H1 (cell line): Measurements from ENCODE around the gene SPAG16. TPM values are rescaled to one million over a fixed set of nuclear protein-coding genes. Genes with fewer than 3 reads are reported as not detected.

Experiments
- CTCF ChIA-PET: fragments of 300-600 bp; sonication (Branson Sonifier 250); formaldehyde crosslinking; loops from one replicate; lab custom pipeline; 2021; ENCODE audit not compliant: partially characterized antibody; lab: Charles Lee
- POLR2A ChIA-PET: fragments of 300-600 bp; sonication (Branson Sonifier 250); formaldehyde crosslinking; loops from one replicate; lab custom pipeline; 2021; ENCODE audit warnings: inconsistent platforms; ENCODE audit not compliant: partially characterized antibody; lab: Charles Lee
- DNase-seq, 2 experiments: peaks; one replicate each; pipeline versions ENCODE4 v3.0.0 to v3.0.0-alpha.2; 2010 to 2022; ENCODE audit warnings: low spot score in 2 of 2, low read depth in 1 of 2, mixed read lengths in 1 of 2
- FAIRE-seq: peaks from 2 replicates; lab custom pipeline; 2011; peaks lifted over from hg19 to GRCh38; lab: Jason Lieb, UNC
- H2AFZ ChIP-seq: 2 replicates; pipeline ENCODE4 v1.8.1; 2012; ENCODE audit warnings: low read length, inconsistent platforms
- H2AK5ac ChIP-seq: 2 replicates; pipeline ENCODE4 v1.6.1; 2013; ENCODE audit warnings: low read depth, low read length
- H2BK120ac ChIP-seq: replicated peaks from 2 replicates; pipeline ENCODE3; 2013; ENCODE audit warnings: low read depth, low read length, inconsistent platforms
- H2BK12ac ChIP-seq: 2 replicates; pipeline ENCODE4 v1.6.1; 2013; ENCODE audit warnings: low read depth, low read length
- H2BK15ac ChIP-seq: 2 replicates; pipeline ENCODE4 v1.6.1; 2013; ENCODE audit warnings: low read length
- H2BK20ac ChIP-seq: 2 replicates; pipeline ENCODE4 v1.6.1; 2013; ENCODE audit warnings: low read length
- H2BK5ac ChIP-seq: 2 replicates; pipeline ENCODE4 v1.6.1; 2013; ENCODE audit warnings: low read depth, low read length
- H3K14ac ChIP-seq: 2 replicates; pipeline ENCODE4 v1.6.1; 2013; ENCODE audit warnings: inconsistent platforms; ENCODE audit not compliant: insufficient read length
- H3K18ac ChIP-seq: 2 replicates; pipeline ENCODE4 v1.6.1; 2013; ENCODE audit warnings: low read length; ENCODE audit errors: extremely low read depth
- H3K23ac ChIP-seq: 2 replicates; pipeline ENCODE4 v1.6.1; 2013; ENCODE audit warnings: inconsistent platforms; ENCODE audit not compliant: insufficient read length
- H3K23me2 ChIP-seq: 2 replicates; pipeline ENCODE4 v1.6.1; 2013; ENCODE audit warnings: low read depth, low read length
- H3K27ac ChIP-seq: 2 replicates; pipeline ENCODE4 v1.6.1; 2011; ENCODE audit warnings: low read depth, low read length, inconsistent platforms
- H3K27me3 ChIP-seq, 4 experiments: replicated peaks in 1 of 4; 1 replicate in 1 of 4; 2 replicates in 3 of 4; pipeline versions ENCODE4 v1.6.1 to v1.8.1; 2011 to 2013; ENCODE audit warnings: low read length in 3 of 4, mild to moderate bottlenecking in 3 of 4, inconsistent platforms in 2 of 4, mixed read lengths in 2 of 4, moderate library complexity in 1 of 4; ENCODE audit not compliant: control insufficient read depth in 3 of 4, insufficient read depth in 3 of 4; ENCODE audit errors: extremely low read depth in 1 of 4
- H3K36me3 ChIP-seq, 4 experiments: 2 replicates each; pipeline versions ENCODE4 v1.6.1 to v1.8.1; 2011 to 2013; ENCODE audit warnings: mild to moderate bottlenecking in 4 of 4, low read length in 3 of 4, moderate library complexity in 2 of 4, control low read depth in 1 of 4, inconsistent platforms in 1 of 4; ENCODE audit not compliant: insufficient read depth in 4 of 4, control insufficient read depth in 2 of 4
- H3K4ac ChIP-seq: replicated peaks from 2 replicates; pipeline ENCODE3; 2013; ENCODE audit warnings: low read length, low read depth, mixed read lengths, inconsistent platforms; ENCODE audit not compliant: insufficient read length
- H3K4me1 ChIP-seq, 4 experiments: replicated peaks in 1 of 4; 1 replicate in 1 of 4; 2 replicates in 3 of 4; pipeline versions ENCODE4 v1.6.1 to v1.8.1; 2011 to 2013; ENCODE audit warnings: low read length in 3 of 4, inconsistent platforms in 2 of 4, mixed read lengths in 1 of 4; ENCODE audit not compliant: insufficient read depth in 4 of 4, control insufficient read depth in 3 of 4
- H3K4me2 ChIP-seq, 2 experiments: 2 replicates each; pipeline versions ENCODE4 v1.6.1 to v1.8.1; 2011 to 2013; ENCODE audit warnings: low read depth in 2 of 2, low read length in 2 of 2, control low read depth in 1 of 2, inconsistent platforms in 1 of 2, mild to moderate bottlenecking in 1 of 2; ENCODE audit not compliant: insufficient read depth in 1 of 2
- H3K4me3 ChIP-seq, 4 experiments: fragments of 200-600, 300-600 bp in 1 of 4; sonication (generic), shearing (Covaris generic), sonication (Bioruptor Twin) in 1 of 4; 2 replicates each; pipeline versions ENCODE4 v1.5.1 to v1.8.1; 2011 to 2016; ENCODE audit warnings: low read length in 4 of 4, low read depth in 3 of 4, control low read depth in 2 of 4, inconsistent platforms in 2 of 4, mild to moderate bottlenecking in 2 of 4, mixed read lengths in 1 of 4, moderate library complexity in 1 of 4; ENCODE audit not compliant: insufficient read depth in 2 of 4; ENCODE audit errors: extremely low read depth in 1 of 4
- H3K56ac ChIP-seq: replicated peaks from 2 replicates; pipeline ENCODE3; 2013; ENCODE audit warnings: low read depth, mild to moderate bottlenecking, mixed read lengths, low read length, inconsistent platforms; ENCODE audit not compliant: insufficient read length
- H3K79me1 ChIP-seq: 2 replicates; pipeline ENCODE4 v1.6.1; 2013; ENCODE audit warnings: low read depth, low read length, control low read depth
- H3K79me2 ChIP-seq, 2 experiments: 2 replicates each; pipeline versions ENCODE4 v1.6.1 to v1.8.1; 2012 to 2013; ENCODE audit warnings: low read length in 2 of 2, mild to moderate bottlenecking in 2 of 2, inconsistent platforms in 1 of 2; ENCODE audit not compliant: insufficient read depth in 2 of 2, control insufficient read depth in 1 of 2
- H3K9ac ChIP-seq, 4 experiments: replicated peaks in 1 of 4; 1 replicate in 1 of 4; 2 replicates in 3 of 4; pipeline versions ENCODE4 v1.6.1 to v1.8.1; 2011 to 2013; ENCODE audit warnings: low read depth in 3 of 4, low read length in 3 of 4, control low read depth in 2 of 4, mild to moderate bottlenecking in 2 of 4, moderate library complexity in 2 of 4, inconsistent platforms in 1 of 4; ENCODE audit errors: extremely low read depth in 1 of 4
- H3K9me3 ChIP-seq, 2 experiments: 2 replicates each; pipeline versions ENCODE4 v1.6.1 to v1.8.1; 2012 to 2013; ENCODE audit warnings: mild to moderate bottlenecking in 2 of 2, moderate library complexity in 2 of 2, control low read depth in 1 of 2, inconsistent platforms in 1 of 2, low read depth in 1 of 2, low read length in 1 of 2, mixed read lengths in 1 of 2; ENCODE audit not compliant: insufficient read depth in 2 of 2
- H4K20me1 ChIP-seq, 2 experiments: replicated peaks in 1 of 2; 2 replicates each; pipeline versions ENCODE3 to v1.8.1; 2011 to 2013; ENCODE audit warnings: inconsistent platforms in 2 of 2, low read length in 2 of 2, mild to moderate bottlenecking in 1 of 2; ENCODE audit not compliant: insufficient read depth in 2 of 2, control insufficient read depth in 1 of 2
- H4K5ac ChIP-seq: 2 replicates; pipeline ENCODE4 v1.6.1; 2013; ENCODE audit warnings: low read length, low read depth, mixed read lengths, inconsistent platforms; ENCODE audit not compliant: insufficient read length
- H4K8ac ChIP-seq: 2 replicates; pipeline ENCODE4 v1.8.0; 2013; ENCODE audit warnings: mild to moderate bottlenecking, moderate library complexity, low read length, inconsistent platforms; ENCODE audit not compliant: insufficient read depth; ENCODE audit errors: extremely low read depth
- H4K91ac ChIP-seq: replicated peaks from 2 replicates; pipeline ENCODE3; 2013; ENCODE audit warnings: low read length, mixed read lengths, inconsistent platforms; ENCODE audit not compliant: insufficient read length
- CBX5 ChIP-seq: fragments of 300-800, 300-1000 bp; sonication (generic); IDR thresholded peaks from 2 replicates; pipeline ENCODE4 v1.7.1; 2016; ENCODE audit warnings: antibody characterized with exemption, low read length, low read depth
- CTBP2 ChIP-seq: IDR thresholded peaks from 2 replicates; pipeline ENCODE4 v1.7.0; 2011; ENCODE audit warnings: borderline replicate concordance, mild to moderate bottlenecking, moderate library complexity, mixed read lengths, low read length; ENCODE audit not compliant: insufficient read depth, insufficient read length
- EZH2 ChIP-seq: fragments of 200-600 bp; sonication (generic); IDR thresholded peaks from 2 replicates; pipeline ENCODE4 v1.7.1; 2012; ENCODE audit warnings: low read depth, mild to moderate bottlenecking, moderate library complexity, low read length, inconsistent platforms; ENCODE audit not compliant: severe bottlenecking
- KDM1A ChIP-seq: fragments of 200-600, 300-600 bp; sonication (generic); IDR thresholded peaks from 2 replicates; pipeline ENCODE4 v1.7.1; 2016; ENCODE audit warnings: mild to moderate bottlenecking, low read length, borderline replicate concordance
- MAFK ChIP-seq: IDR thresholded peaks from 2 replicates; pipeline ENCODE4 v1.6.1; 2012; ENCODE audit warnings: low read depth, mild to moderate bottlenecking, improper control_type of control experiment, low read length
- RAD21 ChIP-seq, 2 experiments: IDR thresholded peaks in 1 of 2; conservative IDR thresholded peaks in 1 of 2; 2 replicates each; pipeline ENCODE4 v1.6.1; 2011; ENCODE audit warnings: low read depth in 2 of 2, low read length in 2 of 2, improper control_type of control experiment in 1 of 2, inconsistent platforms in 1 of 2, mild to moderate bottlenecking in 1 of 2, moderate library complexity in 1 of 2
- RNF2 ChIP-seq: fragments of 200-900, 300-1000 bp; sonication (generic); IDR thresholded peaks from 2 replicates; pipeline ENCODE4 v1.7.1; 2016; ENCODE audit warnings: borderline replicate concordance, low read depth, mild to moderate bottlenecking, antibody characterized with exemption, low read length; ENCODE audit not compliant: poor library complexity, severe bottlenecking; ENCODE audit errors: missing control alignments
- SP4 ChIP-seq: IDR thresholded peaks from 2 replicates; pipeline ENCODE4 v1.6.1; 2012; ENCODE audit warnings: low read length, inconsistent platforms
- TBP ChIP-seq: IDR thresholded peaks from 2 replicates; pipeline ENCODE4 v1.6.1; 2011; ENCODE audit warnings: low read depth, low read length, improper control_type of control experiment
- YY1 ChIP-seq: IDR thresholded peaks from 2 replicates; pipeline ENCODE4 v1.6.1; 2011; ENCODE audit warnings: low read depth, mild to moderate bottlenecking, low read length
- WGBS, 2 experiments: shearing (Covaris generic) in 1 of 2; methylation state at CpG; one replicate each; pipeline versions ENCODE4 v1.1.6 to v1.1.7; 2013 to 2015; ENCODE audit warnings: low lambda C conversion rate in 2 of 2, mixed read lengths in 2 of 2, inconsistent platforms in 1 of 2, low coverage in 1 of 2, missing lambda C conversion rate in 1 of 2; ENCODE audit not compliant: insufficient replicate concordance in 2 of 2, insufficient coverage in 1 of 2, insufficient read length in 1 of 2; ENCODE audit errors: extremely low coverage in 1 of 2, missing lambda C conversion rate in 1 of 2; 5-methylcytosine and 5-hydroxymethylcytosine counted together
- polyA plus RNA-seq, 7 experiments: library from polyadenylated mRNA; depleted of rRNA in 3 of 7; stranded (reverse) in 5 of 7; unstranded in 2 of 7; fragments of >200 nt in 5 of 7; fragments of 200-250 nt in 2 of 7; gene quantifications; 1 replicate in 5 of 7; 2 replicates in 1 of 7; 4 replicates in 1 of 7; pipeline versions ENCODE4 v1.2.1 to v1.2.3, GENCODE V29; 2011 to 2013; ENCODE audit warnings: missing spikeins in 2 of 7, mixed read lengths in 2 of 7
- total RNA-seq: library from RNA; stranded (reverse); fragmentation: NEBNext Ultra II Directional; extraction: Animal tissue kit (Norgen Biotek cat#: 25700); gene quantifications from 2 replicates; pipeline ENCODE4 v1.2.1, GENCODE V29; 2021
- TF ChIP-seq, protein P1 (sequence below): IDR thresholded peaks from 2 replicates; pipeline ENCODE4 v1.6.1; 2012; ENCODE audit warnings: inconsistent platforms
- TF ChIP-seq, protein P2 (sequence below): IDR thresholded peaks from 2 replicates; pipeline ENCODE4 v1.6.1; 2011; ENCODE audit warnings: low read depth, mild to moderate bottlenecking, low read length; ENCODE audit not compliant: insufficient read depth

SPAG16 gene
- total and polyA plus RNA-seq, 2 of the 8 experiments (the other 6 are each of a cell fraction or from before 2014, with no cell fraction given) = 6.0 to 14.9 TPM

DNA sequence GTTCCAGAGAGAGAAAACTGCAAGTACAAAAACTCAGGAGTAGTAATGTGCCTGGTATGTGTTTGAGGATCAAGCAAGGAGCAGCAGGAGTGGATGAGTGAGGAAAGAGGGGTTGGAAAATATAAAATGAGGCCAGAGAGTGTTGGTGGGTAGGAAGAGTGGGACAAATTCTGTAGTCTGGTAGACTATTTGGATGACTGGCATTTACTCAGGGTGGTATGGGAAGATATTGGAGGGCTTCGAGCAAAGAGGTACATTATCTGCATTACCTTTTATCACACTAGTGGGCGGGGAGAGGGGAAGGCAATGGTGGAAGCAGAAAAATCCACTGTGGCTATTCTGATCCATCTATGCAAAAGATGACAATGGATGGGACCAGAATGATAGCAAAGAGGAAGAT, 744.9 kb downstream of the SPAG16 start:
- FAIRE-seq = no peak
- no peak for TF ChIP-seq RNF2
- TF ChIP-seq, protein P1, sequence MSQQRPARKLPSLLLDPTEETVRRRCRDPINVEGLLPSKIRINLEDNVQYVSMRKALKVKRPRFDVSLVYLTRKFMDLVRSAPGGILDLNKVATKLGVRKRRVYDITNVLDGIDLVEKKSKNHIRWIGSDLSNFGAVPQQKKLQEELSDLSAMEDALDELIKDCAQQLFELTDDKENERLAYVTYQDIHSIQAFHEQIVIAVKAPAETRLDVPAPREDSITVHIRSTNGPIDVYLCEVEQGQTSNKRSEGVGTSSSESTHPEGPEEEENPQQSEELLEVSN = no peak
- TF ChIP-seq KDM1A = no peak
- TF ChIP-seq SP4 = no peak
- no peak for TF ChIP-seq YY1
- TF ChIP-seq CTBP2 = no peak
- no peak for TF ChIP-seq CBX5
- TF ChIP-seq MAFK = no peak
- TF ChIP-seq TBP = no peak
- TF ChIP-seq EZH2 = no peak
- TF ChIP-seq, protein P2, sequence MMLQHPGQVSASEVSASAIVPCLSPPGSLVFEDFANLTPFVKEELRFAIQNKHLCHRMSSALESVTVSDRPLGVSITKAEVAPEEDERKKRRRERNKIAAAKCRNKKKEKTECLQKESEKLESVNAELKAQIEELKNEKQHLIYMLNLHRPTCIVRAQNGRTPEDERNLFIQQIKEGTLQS = no peak
- no peak for TF ChIP-seq RAD21 (IDR thresholded peaks at IDR 0.05 in 1 of 2, conservative IDR thresholded peaks at IDR 0.05 in 1 of 2; ENCODE audit: low read depth in 2 of 2, low read length in 2 of 2)

More for the DNA sequence above, 744.9 kb downstream of the SPAG16 start:
- Histone ChIP-seq H2BK12ac (no peak overlapping the region), H3K79me2 (no peaks in the 10 kb centered on the region), H3K4me2 (no peak overlapping the region), H2BK20ac (no peak overlapping the region), H3K9me3 (no peaks in the 10 kb centered on the region), H2BK120ac (no peak overlapping the region), H3K9ac (no peak overlapping the region), H2AK5ac (no peak overlapping the region), H3K23ac (no peak overlapping the region), H3K27ac (no peak overlapping the region), H3K18ac (no peak overlapping the region), H3K56ac (no peak overlapping the region), H3K14ac (no peak overlapping the region), H4K5ac (no peak overlapping the region), H3K4ac (no peak overlapping the region), H3K27me3 (no peaks in the 10 kb centered on the region), H2BK5ac (no peak overlapping the region), H2BK15ac (no peak overlapping the region), H4K20me1 (no peaks in the 10 kb centered on the region), H3K4me3 (no peak overlapping the region), H4K91ac (no peak overlapping the region), H3K23me2 (no peaks in the 10 kb centered on the region), H3K79me1 (no peaks in the 10 kb centered on the region), H3K4me1 (no peaks in the 10 kb centered on the region), H4K8ac (no peak overlapping the region), H3K36me3 (no peaks in the 10 kb centered on the region), H2AFZ (no peak overlapping the region)
- CTCF ChIA-PET = no interaction called here
- POLR2A ChIA-PET = no interaction called here
- WGBS, 2 experiments = 90% methylated on average over 2 of the region's 2 CpGs; no CpG with 5 or more reads in 1 of the 2 experiments
- no peak for DNase-seq
